Activated T-helper 1 cell treated with Interleukin-2 at 50 U/mL for 16 hours (primary cell): ENCODE data around the gene PLA2G4E.

Experiments used
- DNase-seq: peaks from one replicate; pipeline ENCODE4 v3.0.0-alpha.2; 2020; ENCODE audit warnings: low read depth

The PLA2G4E gene

GRCh38 chr15:42053010-42053409 lies 32.2 kb upstream of the PLA2G4E start:
- DNase-seq, result no peak

GRCh38 chr15:42050484-42051255 lies 29.8 kb upstream of the PLA2G4E start:
- no peak for DNase-seq

- DNase-seq, result no peak
These were observed 28.0 kb upstream of the PLA2G4E start for GRCh38 chr15:42048821-42049200.

GRCh38 chr15:42048080-42048820 lies 27.4 kb upstream of the PLA2G4E start:
- DNase-seq, result no peak

- DNase-seq, result no peak
These were observed 25.8 kb upstream of the PLA2G4E start for GRCh38 chr15:42046597-42046996.

- DNase-seq, result no peak
These were observed 24.4 kb upstream of the PLA2G4E start for GRCh38 chr15:42045211-42045615.

- DNase-seq, result no peak
These were observed 22.0 kb upstream of the PLA2G4E start for GRCh38 chr15:42042602-42043400.

- DNase-seq, result no peak
These were observed 17.6 kb upstream of the PLA2G4E start for GRCh38 chr15:42038401-42038800.

- no peak for DNase-seq
These were observed 16.8 kb upstream of the PLA2G4E start for GRCh38 chr15:42037656-42038055.

- no peak for DNase-seq
These were observed 16.1 kb upstream of the PLA2G4E start for GRCh38 chr15:42036966-42037365.

GRCh38 chr15:42036112-42036905 lies 15.5 kb upstream of the PLA2G4E start:
- DNase-seq, result no peak

- DNase-seq, result no peak
These were observed 14.6 kb upstream of the PLA2G4E start for GRCh38 chr15:42035435-42035761.

GRCh38 chr15:42034628-42035434 lies 14.0 kb upstream of the PLA2G4E start:
- DNase-seq, result no peak

- DNase-seq, result no peak
These were observed 12.5 kb upstream of the PLA2G4E start for GRCh38 chr15:42033214-42033873.

GRCh38 chr15:42032376-42033213 lies 11.8 kb upstream of the PLA2G4E start:
- no peak for DNase-seq

GRCh38 chr15:42031198-42031915 lies 10.5 kb upstream of the PLA2G4E start:
- DNase-seq, result no peak

GRCh38 chr15:42027521-42027920 lies 6.7 kb upstream of the PLA2G4E start:
- no peak for DNase-seq

GRCh38 chr15:42024303-42024702 lies 3.5 kb upstream of the PLA2G4E start:
- no peak for DNase-seq

- DNase-seq, result no peak
These were observed 751 bp upstream of the PLA2G4E start for GRCh38 chr15:42021593-42021992.
